HCT116 (cell line): ENCODE data around the gene POU3F4. TPM values are rescaled to one million over a fixed set of nuclear protein-coding genes. Genes with fewer than 3 reads are reported as not detected.

Experiments
- ATAC-seq: fragments of 200-7000 bp; cut with Tn5 transposase; 2 replicates; pipeline ENCODE4 v1.9.1; 2020; ENCODE audit warnings: mild to moderate bottlenecking, moderate library complexity
- BruUV-seq: library from RNA; stranded (reverse); fragments of 400-500 nt; replicated peaks from 2 replicates; lab custom pipeline; 2021; lab: Mats Ljungman, UMichigan
- CTCF ChIA-PET: fragments of 300-600 bp; sonication (Branson Sonifier 250); formaldehyde crosslinking; loops from one replicate; lab custom pipeline; 2021; ENCODE audit warnings: antibody characterized with exemption; lab: Charles Lee
- POLR2A ChIA-PET: fragments of 300-600, 350-600 bp; sonication (Branson Sonifier 250); formaldehyde crosslinking; loops from one replicate; lab custom pipeline; 2021; ENCODE audit warnings: antibody characterized with exemption; lab: Charles Lee
- RAD21 ChIA-PET, 2 experiments: fragments of 300-600 bp; sonication (Branson Sonifier 250); formaldehyde crosslinking; loops; one replicate each; lab custom pipeline; 2023; ENCODE audit warnings: low total read pairs in 2 of 2; ENCODE audit not compliant: uncharacterized antibody in 2 of 2, unreplicated experiment in 2 of 2, low non-redundant PET in 1 of 2; lab: Charles Lee
- DNase-seq: peaks from one replicate; pipeline ENCODE4 v3.0.0-alpha.2; 2010; ENCODE audit warnings: low read depth, low spot score
- H2AFZ ChIP-seq: fragments of 200-600 bp; shearing (Covaris generic), sonication (generic); 2 replicates; pipeline ENCODE4 v1.6.1; 2017; ENCODE audit warnings: low read depth, mixed run types, mixed read lengths, antibody characterized with exemption, low read length; ENCODE audit not compliant: poor library complexity, severe bottlenecking
- H3K27ac ChIP-seq: 2 replicates; pipeline ENCODE4 v1.5.1; 2012; ENCODE audit warnings: low read depth, low read length
- H3K27me3 ChIP-seq: fragments of 200-600 bp; sonication (generic); 2 replicates; pipeline ENCODE4 v1.6.1; 2016; ENCODE audit warnings: mixed run types, low read length, mixed read lengths; ENCODE audit not compliant: insufficient read depth
- H3K36me3 ChIP-seq, 2 experiments: fragments of 200-500 bp in 1 of 2; fragments of 200-600 bp in 1 of 2; sonication (Bioruptor generic) in 1 of 2; sonication (generic) in 1 of 2; 2 replicates each; pipeline versions ENCODE4 v1.5.1 to v1.6.1; 2014 to 2016; ENCODE audit warnings: low read length in 2 of 2, inconsistent platforms in 1 of 2, mixed read lengths in 1 of 2, mixed run types in 1 of 2; ENCODE audit not compliant: insufficient read depth in 2 of 2, control insufficient read depth in 1 of 2
- H3K4me1 ChIP-seq, 2 experiments: fragments of 200-600 bp in 1 of 2; sonication (generic) in 1 of 2; 2 replicates each; pipeline versions ENCODE4 v1.5.1 to v1.6.1; 2012 to 2017; ENCODE audit warnings: low read length in 2 of 2, inconsistent platforms in 1 of 2, mild to moderate bottlenecking in 1 of 2, mixed read lengths in 1 of 2, mixed run types in 1 of 2, moderate library complexity in 1 of 2; ENCODE audit not compliant: insufficient read depth in 2 of 2, control insufficient read depth in 1 of 2
- H3K4me2 ChIP-seq: fragments of 200-600 bp; sonication (generic); 2 replicates; pipeline ENCODE4 v1.6.1; 2017; ENCODE audit warnings: mixed run types, low read length, mixed read lengths
- H3K4me3 ChIP-seq, 2 experiments: fragments of 200-600 bp in 1 of 2; sonication (generic) in 1 of 2; replicated peaks in 1 of 2; 2 replicates each; pipeline ENCODE4 v1.5.1; 2011 to 2016; ENCODE audit warnings: low read length in 2 of 2, control low read depth in 1 of 2, low read depth in 1 of 2, mild to moderate bottlenecking in 1 of 2, mixed read lengths in 1 of 2, mixed run types in 1 of 2
- H3K79me2 ChIP-seq: fragments of 200-600 bp; sonication (generic); 2 replicates; pipeline ENCODE4 v1.6.1; 2017; ENCODE audit warnings: mild to moderate bottlenecking, mixed run types, low read length, moderate library complexity, mixed read lengths; ENCODE audit not compliant: insufficient read depth
- H3K9ac ChIP-seq: fragments of 200-600 bp; sonication (generic); 2 replicates; pipeline ENCODE4 v1.6.1; 2016; ENCODE audit warnings: low read length, mixed read lengths
- H3K9me2 ChIP-seq: fragments of 200-600 bp; sonication (generic), shearing (Covaris generic); 2 replicates; pipeline ENCODE4 v1.6.1; 2017; ENCODE audit warnings: mixed run types, mild to moderate bottlenecking, moderate library complexity; ENCODE audit not compliant: insufficient read depth
- H3K9me3 ChIP-seq, 2 experiments: fragments of 200-500 bp in 1 of 2; fragments of 200-600 bp in 1 of 2; sonication (Bioruptor generic) in 1 of 2; sonication (generic) in 1 of 2; 2 replicates each; pipeline ENCODE4 v1.6.1; 2014 to 2017; ENCODE audit warnings: low read length in 2 of 2, mixed read lengths in 2 of 2, inconsistent platforms in 1 of 2, low read depth in 1 of 2, mild to moderate bottlenecking in 1 of 2, mixed run types in 1 of 2, moderate library complexity in 1 of 2; ENCODE audit not compliant: control insufficient read depth in 1 of 2, insufficient read depth in 1 of 2
- H4K20me1 ChIP-seq: fragments of 200-600 bp; sonication (generic), shearing (Covaris generic); 2 replicates; pipeline ENCODE4 v1.6.1; 2017; ENCODE audit warnings: mixed run types, mild to moderate bottlenecking, moderate library complexity; ENCODE audit not compliant: insufficient read depth
- CEBPB ChIP-seq: IDR thresholded peaks from 2 replicates; pipeline ENCODE4 v1.6.1; 2012; ENCODE audit warnings: low read depth
- ELF1 ChIP-seq: IDR thresholded peaks from 2 replicates; pipeline ENCODE4 v1.6.1; 2012; ENCODE audit warnings: low read depth, borderline replicate concordance
- EZH2phosphoT487 ChIP-seq: fragments of 200-600 bp; IDR thresholded peaks from 2 replicates; pipeline ENCODE4 v1.6.1; 2018; ENCODE audit warnings: antibody characterized with exemption, borderline replicate concordance
- POLR2A ChIP-seq: IDR thresholded peaks from 2 replicates; pipeline ENCODE4 v1.7.0; 2011; ENCODE audit warnings: borderline replicate concordance; ENCODE audit not compliant: insufficient read depth, insufficient read length; ENCODE audit errors: extremely low read depth
- SRF ChIP-seq: IDR thresholded peaks from 2 replicates; pipeline ENCODE4 v1.6.1; 2012; ENCODE audit warnings: low read depth
- TCF7L2 ChIP-seq: IDR thresholded peaks from 2 replicates; pipeline ENCODE4 v1.7.0; 2011; ENCODE audit warnings: borderline replicate concordance, inconsistent platforms; ENCODE audit not compliant: insufficient read depth, insufficient read length; ENCODE audit errors: extremely low read depth
- ZFX ChIP-seq: fragments of 450-650 bp; IDR thresholded peaks from 2 replicates; pipeline ENCODE4 v1.6.1; 2017
- intact Hi-C: fragments of 100-400 bp; cut with micrococcal nuclease; formaldehyde crosslinking; loops from 2 replicates; pipeline ENCODE4 v1.10.0; 2022
- total RNA-seq: library from RNA; stranded (reverse); gene quantifications from one replicate; pipeline ENCODE4 v1.2.1, GENCODE V29; 2021; ENCODE audit not compliant: unreplicated experiment
- TF ChIP-seq, protein P1 (sequence below): IDR thresholded peaks from 2 replicates; pipeline ENCODE4 v1.6.1; 2012
- TF ChIP-seq, protein P2 (sequence below): IDR thresholded peaks from 2 replicates; pipeline ENCODE4 v1.6.1; 2011; ENCODE audit warnings: mild to moderate bottlenecking, low read length, moderate library complexity; ENCODE audit not compliant: insufficient replicate concordance; ENCODE audit errors: extremely low read depth

The POU3F4 gene
- total RNA-seq, 1 experiment from 2014 or later, result not detected

DNA sequence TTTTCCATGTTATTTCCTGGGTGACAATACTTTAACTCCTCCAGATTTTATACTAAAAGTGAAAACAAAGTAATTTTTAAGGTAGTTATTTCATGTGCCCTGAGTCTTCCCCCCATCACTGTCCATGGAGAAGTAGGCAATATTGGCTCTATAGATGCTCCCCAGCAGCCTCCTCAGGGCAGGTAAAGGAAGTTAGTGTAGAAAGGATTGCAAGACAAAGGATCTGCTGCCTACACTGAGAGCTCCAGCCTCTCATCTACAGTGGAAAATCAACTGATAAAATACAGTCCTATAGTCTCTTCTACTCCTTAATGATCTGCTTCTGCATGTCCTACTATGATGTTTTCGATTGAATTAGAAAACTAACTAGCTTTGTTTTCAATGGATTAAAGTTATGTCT is 8.5 kb downstream of the POU3F4 start (continued):
- TF ChIP-seq, protein P1, sequence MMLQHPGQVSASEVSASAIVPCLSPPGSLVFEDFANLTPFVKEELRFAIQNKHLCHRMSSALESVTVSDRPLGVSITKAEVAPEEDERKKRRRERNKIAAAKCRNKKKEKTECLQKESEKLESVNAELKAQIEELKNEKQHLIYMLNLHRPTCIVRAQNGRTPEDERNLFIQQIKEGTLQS, result no peak
- no peak for TF ChIP-seq TCF7L2

DNA sequence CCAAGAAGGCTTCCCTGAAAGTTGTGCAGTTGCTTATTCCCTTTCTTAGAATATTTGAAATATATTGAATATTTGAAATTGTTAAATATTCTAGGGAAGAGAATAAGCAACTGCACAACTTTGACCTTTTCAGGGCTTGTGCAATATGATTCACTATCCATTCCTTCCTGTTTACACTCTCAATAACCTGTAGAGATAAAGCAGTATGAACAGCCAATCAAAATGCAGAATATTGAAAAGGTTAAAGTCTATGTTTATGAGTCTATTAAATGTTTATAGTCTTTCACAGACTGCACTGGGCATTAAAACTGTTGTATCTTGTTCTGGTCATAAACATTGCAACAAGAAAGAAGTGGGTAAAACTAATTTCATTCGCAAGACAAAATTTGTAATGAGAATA is 13.8 kb downstream of the POU3F4 start:
- Histone ChIP-seq H3K79me2 (no peaks in the 10 kb centered on the region), H3K27me3 (no peaks in the 10 kb centered on the region), H4K20me1 (no peaks in the 10 kb centered on the region), H3K36me3 (no peaks in the 10 kb centered on the region), H3K4me1 (no peaks in the 10 kb centered on the region), H2AFZ (no peak overlapping the region), H3K9ac (no peak overlapping the region), H3K9me2 (no peaks in the 10 kb centered on the region), H3K27ac (no peak overlapping the region), H3K4me3 (no peak overlapping the region), H3K4me2 (no peak overlapping the region), H3K9me3 (no peaks in the 10 kb centered on the region)
- RAD21 ChIA-PET, result no interaction called here
- POLR2A ChIA-PET, result no interaction called here
- no peak for ATAC-seq
- intact Hi-C loops, result no loop called here
- no peak for DNase-seq
- CTCF ChIA-PET, result no interaction called here
- TF ChIP-seq CEBPB, result no peak
- TF ChIP-seq SRF, result no peak
- no peak for TF ChIP-seq ELF1
- no peak for TF ChIP-seq EZH2phosphoT487
- TF ChIP-seq, protein P2, sequence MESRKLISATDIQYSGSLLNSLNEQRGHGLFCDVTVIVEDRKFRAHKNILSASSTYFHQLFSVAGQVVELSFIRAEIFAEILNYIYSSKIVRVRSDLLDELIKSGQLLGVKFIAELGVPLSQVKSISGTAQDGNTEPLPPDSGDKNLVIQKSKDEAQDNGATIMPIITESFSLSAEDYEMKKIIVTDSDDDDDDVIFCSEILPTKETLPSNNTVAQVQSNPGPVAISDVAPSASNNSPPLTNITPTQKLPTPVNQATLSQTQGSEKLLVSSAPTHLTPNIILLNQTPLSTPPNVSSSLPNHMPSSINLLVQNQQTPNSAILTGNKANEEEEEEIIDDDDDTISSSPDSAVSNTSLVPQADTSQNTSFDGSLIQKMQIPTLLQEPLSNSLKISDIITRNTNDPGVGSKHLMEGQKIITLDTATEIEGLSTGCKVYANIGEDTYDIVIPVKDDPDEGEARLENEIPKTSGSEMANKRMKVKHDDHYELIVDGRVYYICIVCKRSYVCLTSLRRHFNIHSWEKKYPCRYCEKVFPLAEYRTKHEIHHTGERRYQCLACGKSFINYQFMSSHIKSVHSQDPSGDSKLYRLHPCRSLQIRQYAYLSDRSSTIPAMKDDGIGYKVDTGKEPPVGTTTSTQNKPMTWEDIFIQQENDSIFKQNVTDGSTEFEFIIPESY, result no peak
- no peak for TF ChIP-seq POLR2A
- no peak for TF ChIP-seq ZFX
- no TSS peak for BruUV-seq
